Kidney epithelial cell (primary cell): Measurements from ENCODE around the gene CACNA1A. TPM values are rescaled to one million over a fixed set of nuclear protein-coding genes. Genes with fewer than 3 reads are reported as not detected.
"Not testable (repeated sequence)": the region's sequence is repeated elsewhere in the genome, so short reads cannot be mapped to it uniquely, and the experiment has no call there.

Experiments
- DNase-seq: peaks from one replicate; pipeline ENCODE4 v3.0.0-alpha.2; 2010; ENCODE audit warnings: low read depth
- H3K27me3 ChIP-seq: 2 replicates; pipeline ENCODE4 v1.6.0; 2011; ENCODE audit warnings: low read length; ENCODE audit not compliant: control insufficient read depth, insufficient read depth
- H3K36me3 ChIP-seq: 2 replicates; pipeline ENCODE4 v1.5.1; 2011; ENCODE audit warnings: low read length; ENCODE audit not compliant: control insufficient read depth, insufficient read depth
- H3K4me3 ChIP-seq: 2 replicates; pipeline ENCODE4 v1.5.1; 2011; ENCODE audit warnings: low read depth, mild to moderate bottlenecking, control low read depth, low read length
- CTCF ChIP-seq: IDR thresholded peaks from 2 replicates; pipeline ENCODE4 v1.5.1; 2011; ENCODE audit warnings: mild to moderate bottlenecking, moderate library complexity, low read length, control low read depth, inconsistent platforms; ENCODE audit not compliant: insufficient read depth, poor library complexity, severe bottlenecking
- total RNA-seq: library from RNA; depleted of rRNA; stranded (reverse); fragments of >200 nt; gene quantifications from 2 replicates; pipeline ENCODE4 v1.2.3, GENCODE V29; 2015

CACNA1A gene
- total RNA-seq, 1 donor from 2014 or later, result 0.29 TPM

GRCh38 chr19:13260883-13261653, 245.2 kb downstream of the CACNA1A start:
- no peak for TF ChIP-seq CTCF
- H3K36me3 ChIP-seq, result no peaks in the 10 kb centered on the region
- peak; percentile 63 for DNase-seq
- no peaks in the 10 kb centered on the region for H3K27me3 ChIP-seq
- H3K4me3 ChIP-seq, result no peak overlapping the region

GRCh38 chr19:13256918-13257317, 249.4 kb downstream of the CACNA1A start:
- Histone ChIP-seq H3K36me3 (no peaks in the 10 kb centered on the region), H3K4me3 (no peak overlapping the region), H3K27me3 (no peaks in the 10 kb centered on the region)
- no peak for TF ChIP-seq CTCF
- DNase-seq, result no peak

- not testable (repeated sequence) for H3K36me3 ChIP-seq, DNase-seq, H3K4me3 ChIP-seq, H3K27me3 ChIP-seq
These were observed 249.9 kb downstream of the CACNA1A start for GRCh38 chr19:13256398-13256797.

- no peaks in the 10 kb centered on the region for H3K36me3 ChIP-seq
- no peak for TF ChIP-seq CTCF
- DNase-seq, result no peak
- no peaks in the 10 kb centered on the region for H3K27me3 ChIP-seq
- no peak overlapping the region for H3K4me3 ChIP-seq
These were observed 250.6 kb downstream of the CACNA1A start for GRCh38 chr19:13255719-13256059.

DNA sequence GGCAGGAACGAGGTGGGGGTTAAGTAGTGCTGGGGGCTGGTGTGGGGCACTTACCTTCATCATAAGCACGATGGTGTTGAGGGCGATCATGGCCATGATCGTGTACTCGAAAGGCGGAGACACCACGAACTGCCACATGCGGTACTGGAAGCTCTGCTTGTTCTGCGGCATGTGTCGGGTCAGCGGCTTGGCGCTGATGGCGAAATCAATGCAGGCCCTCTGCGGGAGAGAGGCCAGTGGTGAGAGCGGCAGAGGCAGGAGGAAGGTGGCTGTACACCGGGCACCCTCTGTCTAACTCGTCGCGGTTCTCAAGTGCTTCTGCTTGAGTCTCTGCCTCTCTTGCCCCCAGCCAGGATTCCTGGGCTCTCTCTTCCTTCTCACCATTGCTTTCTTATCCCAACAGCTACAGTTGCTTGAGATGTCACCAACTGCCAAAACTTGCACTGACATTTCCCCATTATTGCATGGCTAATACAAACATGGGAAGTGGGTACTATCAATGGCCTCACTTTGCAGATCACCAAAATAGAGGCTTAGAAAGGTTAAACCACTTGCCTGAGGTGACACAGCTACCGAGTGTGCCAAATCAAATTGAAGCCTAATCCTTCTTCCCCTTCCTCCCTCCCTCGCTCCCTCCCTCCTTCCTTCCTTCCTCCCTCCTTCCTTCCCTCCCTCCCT, 251.1 kb downstream of the CACNA1A start:
- Histone ChIP-seq H3K36me3 (no peaks in the 10 kb centered on the region), H3K4me3 (no peak overlapping the region), H3K27me3 (no peaks in the 10 kb centered on the region)
- TF ChIP-seq CTCF, result no peak
- DNase-seq, result no peak

DNA sequence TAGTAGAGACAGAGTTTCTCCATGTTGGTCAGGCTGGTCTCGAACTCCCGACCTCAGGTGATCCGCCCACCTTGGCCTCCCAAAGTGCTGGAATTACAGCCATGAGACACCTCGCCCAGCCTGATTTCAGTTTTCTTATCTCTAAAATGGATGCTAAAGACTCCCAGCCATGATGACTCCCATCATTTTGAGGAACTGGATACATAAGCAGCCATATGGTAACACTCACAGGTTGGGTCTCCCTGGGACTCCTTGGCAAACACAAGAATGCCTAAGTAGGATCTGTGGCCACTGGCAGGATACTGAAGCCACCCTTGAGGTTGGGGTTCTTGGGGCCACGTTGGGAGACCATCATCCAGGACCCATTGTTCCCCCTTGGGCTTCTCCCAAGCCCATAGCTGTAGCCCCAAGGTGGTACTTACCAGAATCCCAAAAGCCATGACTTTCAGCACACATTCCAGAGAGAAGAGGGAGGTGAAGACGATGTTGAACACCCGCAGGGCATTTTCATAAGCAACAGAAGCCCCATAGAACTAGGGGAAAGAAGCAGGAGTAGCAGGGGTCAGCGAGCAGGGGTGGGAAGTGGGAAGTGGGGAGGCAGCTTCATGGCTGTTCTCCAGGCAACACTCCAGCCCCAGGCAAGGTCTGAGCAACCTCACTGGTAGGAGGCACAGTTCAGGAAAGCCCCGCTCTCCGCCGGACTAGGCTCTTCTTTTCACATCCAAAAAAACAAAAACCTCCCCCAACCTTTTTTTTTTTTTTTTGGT, 253.5 kb downstream of the CACNA1A start:
- H3K4me3 ChIP-seq, result no peak overlapping the region
- no peaks in the 10 kb centered on the region for H3K27me3 ChIP-seq
- H3K36me3 ChIP-seq, result no peaks in the 10 kb centered on the region
- TF ChIP-seq CTCF, result no peak
- DNase-seq, result no peak
